Umbilical cord (tissue), 2 donors: ENCODE measurements around the gene POLRMT. TPM values are rescaled to one million over a fixed set of nuclear protein-coding genes. Genes with fewer than 3 reads are reported as not detected.

Experiments used
- DNase-seq: peaks from one replicate; pipeline ENCODE4 v3.0.0-alpha.2; 2015; ENCODE audit warnings: low spot score
- total RNA-seq: library from RNA; depleted of rRNA; stranded (reverse); fragments of >200 nt; gene quantifications from one replicate; pipeline ENCODE4 v1.2.3, GENCODE V29; 2014; ENCODE audit warnings: low replicate concordance; ENCODE audit not compliant: insufficient read depth

The POLRMT gene
- total RNA-seq, 1 donor from 2014 or later, result 11.8 TPM

GRCh38 chr19:662962-663681 lies 29.8 kb upstream of the POLRMT start, which contains the start of gene RNF126:
Gene RNF126 (minus strand): TSS chr19:663214. CDS start chr19:663121, 93 bp downstream.
- DNase-seq, result peak; percentile 88

GRCh38 chr19:662207-662961 lies 29.0 kb upstream of the POLRMT start:
- DNase-seq, result no peak

DNA sequence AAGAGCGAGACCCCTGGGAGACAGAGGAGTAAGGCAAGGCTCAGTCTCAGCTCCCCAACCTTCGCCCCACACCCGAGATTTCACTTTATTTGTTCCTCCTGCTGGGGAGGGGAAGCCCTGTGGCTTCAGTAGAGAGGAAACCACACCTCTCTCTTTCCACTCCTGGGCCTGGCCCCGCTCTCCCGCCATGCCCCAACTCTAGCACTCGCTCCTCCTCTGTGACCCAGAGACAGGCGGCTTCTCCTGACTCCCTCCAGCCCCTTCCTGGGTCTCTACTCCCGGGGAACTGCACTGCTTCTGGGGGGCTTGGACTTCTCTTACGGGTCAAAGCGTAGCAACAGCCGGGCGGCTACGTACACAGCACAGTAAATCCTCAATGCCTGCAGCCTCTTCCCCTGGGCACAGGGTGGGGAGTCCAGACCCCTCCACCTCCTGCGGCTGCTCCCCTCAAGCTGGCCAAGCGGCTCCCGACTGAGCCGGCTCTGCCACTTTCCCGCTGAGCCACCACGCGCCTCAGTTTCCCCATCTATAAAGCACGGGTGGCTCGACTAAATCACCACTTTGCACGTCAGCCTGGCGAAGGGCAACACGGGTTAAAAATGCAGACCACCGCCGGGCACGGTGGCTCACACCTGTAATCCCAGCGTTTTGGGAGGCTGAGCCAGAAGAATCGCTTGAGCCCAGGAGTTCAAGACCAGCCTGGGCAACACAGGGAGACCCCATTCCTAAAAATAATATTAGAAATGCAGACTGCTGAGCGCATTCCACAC lies 28.3 kb upstream of the POLRMT start:
- DNase-seq, result no peak

DNA sequence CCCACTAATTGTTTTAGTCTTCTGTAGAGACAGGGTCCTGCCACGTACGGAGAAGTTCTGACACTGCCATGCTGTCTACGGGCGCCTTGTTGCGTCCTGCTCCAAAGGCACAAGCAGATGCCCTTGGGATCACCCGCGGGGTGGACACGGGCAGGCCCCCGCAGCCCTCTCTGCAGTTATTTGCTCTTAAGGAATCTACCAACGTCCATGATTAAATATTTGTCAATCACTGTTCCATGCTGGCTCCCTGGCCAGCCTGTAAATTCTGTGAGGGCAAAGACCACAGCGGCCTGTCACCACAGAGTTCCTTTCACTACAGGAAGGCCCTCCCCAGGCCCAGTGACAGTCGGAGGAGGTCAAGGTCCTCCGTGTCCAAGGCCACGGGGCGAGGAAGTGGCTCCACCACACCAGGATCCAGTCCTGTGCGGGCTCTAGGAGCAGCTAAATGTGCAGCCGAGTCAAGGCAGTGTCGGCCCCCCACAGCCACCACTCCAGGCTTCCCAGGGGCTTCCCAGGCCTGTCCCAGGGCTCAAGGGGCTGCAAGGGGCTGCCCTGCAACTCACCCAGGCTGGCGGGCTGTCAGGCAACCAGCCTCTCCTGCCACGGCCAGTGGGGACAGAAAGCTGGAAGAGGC lies 27.6 kb upstream of the POLRMT start:
- DNase-seq, result no peak

DNA sequence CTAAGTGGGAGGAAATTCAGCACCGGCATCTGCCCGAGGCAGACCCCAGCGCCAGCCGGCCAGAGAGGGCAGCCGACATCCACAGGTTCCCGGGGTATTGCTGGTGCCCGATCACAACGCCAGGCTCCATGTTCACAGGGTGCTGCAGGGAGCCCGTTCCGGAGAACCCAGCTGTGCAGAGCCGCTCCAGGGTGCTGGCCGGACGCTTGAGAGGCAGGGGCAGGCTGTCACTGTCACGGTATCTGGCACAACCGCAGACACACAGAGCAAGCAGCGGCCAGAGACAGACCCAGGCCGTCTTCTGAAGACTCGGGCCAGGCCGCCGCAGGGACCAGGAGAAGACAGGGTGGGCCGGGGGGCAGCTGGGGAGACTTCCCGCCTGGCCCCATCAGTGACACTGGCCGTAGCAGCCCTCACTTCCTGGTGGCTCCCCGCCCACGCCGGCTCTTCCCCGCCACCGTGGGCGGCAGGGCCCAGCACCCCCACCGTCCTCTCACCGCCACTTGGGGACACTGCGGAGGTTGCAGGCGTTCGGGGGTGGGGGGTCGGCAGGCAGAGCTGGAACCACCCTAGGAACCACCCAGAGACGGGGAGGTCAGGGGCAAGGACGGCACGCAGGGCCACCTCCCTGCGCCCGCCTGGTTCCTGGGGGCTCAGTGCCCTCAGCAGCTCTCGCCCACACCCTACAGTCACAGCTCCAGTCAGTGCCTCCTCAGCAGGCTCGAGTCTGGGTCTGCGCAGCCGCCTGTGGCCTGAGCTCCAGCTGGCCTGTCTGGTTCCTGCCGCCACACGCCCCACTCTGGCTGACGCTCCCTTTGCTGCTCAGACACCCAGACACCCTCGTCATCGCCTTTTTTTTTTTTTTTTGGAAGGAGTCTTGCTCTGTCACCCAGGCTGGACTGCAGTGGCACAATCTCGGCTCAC lies 25.8 kb upstream of the POLRMT start:
- no peak for DNase-seq

DNA sequence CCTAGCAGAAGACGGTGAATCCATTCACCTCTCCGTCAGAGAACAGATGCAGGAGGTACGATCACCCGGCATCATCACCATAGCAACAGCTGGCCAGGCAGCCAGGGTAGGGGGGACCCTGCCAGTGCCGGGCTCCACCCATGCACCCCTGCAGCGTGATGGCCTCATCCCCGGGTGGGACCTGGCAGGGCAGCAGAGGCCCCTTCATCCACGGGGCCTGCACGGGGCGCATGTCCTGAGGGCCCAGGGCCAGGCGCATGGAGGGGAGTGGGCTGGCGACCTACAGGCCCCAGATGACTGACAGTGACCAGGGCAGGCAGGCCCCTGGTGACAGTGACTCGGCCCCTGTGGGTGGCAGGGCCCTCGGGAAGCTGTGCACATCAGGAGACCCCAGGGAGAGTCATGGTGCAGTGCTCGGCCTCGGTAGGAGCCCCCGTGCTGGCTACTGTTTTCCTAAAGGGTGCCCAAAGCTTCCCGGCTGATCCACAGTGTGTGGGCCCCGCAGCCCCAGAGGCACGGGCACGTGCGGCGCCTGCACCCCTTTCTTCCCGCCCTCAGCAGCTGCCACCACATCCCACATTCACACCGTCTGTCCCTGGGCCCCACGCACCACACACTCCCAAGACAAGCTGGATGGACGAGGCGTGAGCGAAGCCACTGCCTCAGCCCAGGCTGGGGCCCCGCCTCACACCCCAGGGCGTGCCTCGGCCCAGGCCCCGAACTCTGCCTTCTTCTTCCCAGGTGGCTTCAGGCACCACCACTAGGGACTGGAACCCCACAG lies 24.9 kb upstream of the POLRMT start:
- DNase-seq, result no peak

DNA sequence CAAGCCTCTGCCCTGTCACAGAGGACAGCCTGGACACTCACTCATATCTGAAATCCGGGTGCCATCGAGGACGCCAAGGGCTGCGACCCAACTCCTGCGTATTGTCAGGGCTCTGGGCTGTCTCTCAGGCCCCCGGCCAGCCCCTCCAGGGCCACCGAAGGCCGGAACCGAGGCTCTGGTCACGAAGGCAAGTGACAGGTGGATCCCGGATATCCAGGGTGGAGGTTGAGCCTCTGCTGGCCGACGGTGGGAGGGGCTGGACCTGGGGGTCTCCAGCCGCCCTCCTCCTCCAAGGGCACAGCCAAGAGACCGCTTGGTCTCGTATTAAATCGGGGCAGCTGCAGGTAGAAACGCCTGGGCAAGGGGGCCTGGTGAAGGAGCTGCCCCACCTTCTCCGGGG lies 24.3 kb upstream of the POLRMT start:
- DNase-seq, result no peak

DNA sequence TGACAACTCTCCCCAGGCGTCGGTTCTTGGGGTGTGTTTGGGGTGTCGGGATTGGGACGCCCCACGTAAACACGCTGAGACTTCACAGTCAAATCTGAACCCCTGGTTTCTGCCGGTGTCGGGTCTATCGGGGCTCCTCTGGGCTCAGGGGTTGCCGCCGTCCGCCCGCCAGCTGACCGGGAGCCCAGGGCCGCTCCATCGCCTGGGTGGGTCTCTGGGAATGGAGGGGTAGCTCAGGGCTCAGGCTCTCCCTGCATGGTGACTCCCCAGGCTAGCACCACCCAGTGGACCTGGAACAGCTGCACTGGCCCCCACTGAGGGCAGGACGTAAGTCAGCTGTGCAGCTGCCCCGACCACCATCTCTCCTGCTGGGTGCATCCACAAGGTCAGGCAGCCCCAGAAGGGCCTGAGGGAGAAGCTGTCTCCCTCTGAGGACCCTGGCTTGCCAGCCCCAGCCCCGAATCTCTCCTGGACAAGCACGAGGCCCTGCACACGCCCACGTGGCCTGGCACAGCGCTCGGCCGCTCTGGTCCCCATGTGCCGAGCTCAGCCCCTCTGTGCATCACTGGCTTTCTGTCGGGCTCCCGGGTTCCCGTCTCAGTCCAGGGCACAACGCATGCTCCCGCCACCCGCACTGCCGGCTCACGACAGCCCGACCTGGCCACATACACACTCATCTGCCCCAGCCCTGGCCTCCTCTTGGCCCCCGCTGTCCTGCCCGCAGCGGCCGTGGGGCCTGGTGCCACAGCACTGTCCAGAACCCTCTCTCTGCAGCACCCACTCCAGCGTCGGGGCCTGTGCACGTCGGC lies 23.6 kb upstream of the POLRMT start:
- no peak for DNase-seq

DNA sequence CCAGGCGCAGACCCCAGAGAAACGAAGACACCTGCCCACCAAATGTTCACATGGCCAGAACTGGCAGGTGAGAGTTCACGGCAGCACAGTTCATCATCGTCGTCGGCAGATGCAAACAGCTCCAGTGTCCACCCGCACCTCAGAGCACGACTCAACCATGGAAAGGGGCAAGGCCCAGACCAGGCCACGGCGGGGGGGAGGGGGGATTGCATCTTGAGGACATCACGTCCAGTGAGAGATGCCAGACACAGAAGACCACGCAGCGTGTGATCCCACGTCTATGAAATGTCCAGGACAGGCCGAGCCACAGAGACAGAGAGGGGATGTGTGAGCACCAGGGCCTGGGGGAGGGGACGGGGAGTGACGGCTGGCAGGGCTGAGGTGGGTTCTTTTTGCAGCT lies 22.4 kb upstream of the POLRMT start:
- no peak for DNase-seq

- DNase-seq, result no peak
Observed at GRCh38 chr19:653425-653824, 20.1 kb upstream of the POLRMT start.

DNA sequence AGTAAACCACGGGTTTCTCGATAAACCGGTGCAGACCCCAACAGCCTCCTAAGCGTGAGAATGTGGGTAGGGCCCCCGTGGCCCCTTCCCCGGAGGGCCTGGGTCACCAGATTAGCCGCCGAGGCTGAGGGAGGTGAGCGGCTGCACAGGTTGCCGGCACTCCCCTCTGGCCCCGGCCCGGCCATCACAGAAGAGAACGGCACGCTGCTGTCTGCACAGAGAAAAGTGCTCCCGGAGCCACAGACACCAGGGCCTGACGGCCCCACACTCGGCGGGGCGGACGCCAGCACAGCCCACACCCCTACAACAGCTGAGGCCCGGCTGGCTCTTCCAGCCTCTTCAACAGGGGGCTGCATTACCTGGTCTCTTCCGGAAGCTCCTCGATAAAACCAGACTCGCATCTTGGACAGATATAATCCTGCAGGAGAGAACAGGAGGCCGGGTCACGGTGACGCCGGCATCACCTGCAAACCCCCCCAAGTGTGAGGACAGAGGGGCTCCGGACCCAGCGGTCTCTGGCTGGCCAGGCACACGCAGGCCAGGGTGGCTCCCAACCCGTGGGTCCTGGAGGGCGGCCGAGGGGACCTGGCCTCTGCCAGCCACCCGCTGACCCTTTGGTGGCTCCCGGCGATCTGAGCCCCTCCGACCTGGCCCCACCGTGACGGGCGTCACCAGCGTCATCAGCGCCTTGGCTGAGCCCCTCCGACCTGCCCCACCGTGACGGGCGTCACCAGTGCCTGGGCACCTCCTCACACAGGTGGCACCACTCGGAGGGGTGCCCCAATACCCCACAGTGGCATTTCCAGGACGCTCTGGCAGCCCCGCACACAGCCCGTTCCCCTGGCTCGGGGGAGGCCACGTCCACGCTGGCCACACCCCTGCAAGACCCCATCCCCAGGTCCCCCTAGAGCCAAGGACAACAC lies 19.4 kb upstream of the POLRMT start:
- no peak for DNase-seq

DNA sequence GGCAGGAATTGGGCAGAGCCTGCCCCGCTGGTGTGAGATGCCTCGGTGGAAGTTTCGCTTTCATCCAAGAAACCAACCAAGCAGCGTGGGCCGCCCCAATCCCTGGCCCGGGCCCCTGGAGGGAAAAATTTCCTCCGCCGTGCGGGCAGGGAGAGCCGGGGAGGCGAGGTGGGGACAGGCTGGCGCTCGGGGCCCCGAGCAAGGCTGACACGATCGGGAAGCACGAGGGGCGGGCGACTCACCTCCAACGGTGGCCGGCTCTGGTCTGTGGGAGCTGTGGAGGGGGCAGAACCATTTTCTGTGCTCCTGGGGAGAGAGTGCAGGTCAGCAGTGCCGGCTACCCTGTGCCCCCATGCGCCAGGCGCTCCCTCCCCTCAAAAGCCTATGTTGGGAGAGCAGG lies 18.7 kb upstream of the POLRMT start:
- DNase-seq, result no peak

GRCh38 chr19:651114-651818 lies 17.9 kb upstream of the POLRMT start:
- no peak for DNase-seq

GRCh38 chr19:650121-650520 lies 16.8 kb upstream of the POLRMT start:
- DNase-seq, result no peak

- no peak for DNase-seq
Observed at GRCh38 chr19:648904-649801, 15.8 kb upstream of the POLRMT start.

DNA sequence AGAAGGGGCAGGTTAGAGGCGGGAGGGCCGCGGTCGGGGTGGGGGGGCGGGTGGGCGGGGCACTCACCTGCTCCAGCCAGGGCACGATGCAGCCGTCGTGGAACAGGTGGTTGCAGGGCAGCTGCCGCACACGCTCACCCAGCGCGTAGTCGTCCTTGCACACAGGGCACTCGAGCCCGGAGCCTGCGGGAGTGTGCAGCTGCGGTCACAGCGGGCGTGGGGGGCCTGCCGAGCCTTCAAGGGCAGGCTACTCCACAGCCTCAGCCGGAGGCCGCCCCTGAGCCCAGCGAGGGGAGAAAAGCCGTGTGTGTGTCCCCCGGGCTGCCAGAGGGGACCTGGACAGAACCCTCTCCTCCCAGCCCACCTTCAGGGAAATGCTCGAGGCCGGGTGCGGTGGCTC lies 15.0 kb upstream of the POLRMT start:
- DNase-seq, result no peak
